HCT116 (cell line): ENCODE data around the gene DICER1.

ENCODE experiments used
- CTCF ChIP-seq, 3 experiments: fragments of 200-600 bp in 1 of 3; sonication (generic) in 1 of 3; IDR thresholded peaks in 2 of 3; conservative IDR thresholded peaks in 1 of 3; 2 replicates each; pipeline ENCODE4 v1.5.1; 2012 to 2017; ENCODE audit warnings: low read depth in 2 of 3, low read length in 2 of 3, antibody characterized with exemption in 1 of 3, borderline replicate concordance in 1 of 3, control low read depth in 1 of 3, mild to moderate bottlenecking in 1 of 3, mixed read lengths in 1 of 3, mixed run types in 1 of 3, moderate library complexity in 1 of 3; ENCODE audit not compliant: insufficient read depth in 1 of 3
- ELF1 ChIP-seq: IDR thresholded peaks from 2 replicates; pipeline ENCODE4 v1.6.1; 2012; ENCODE audit warnings: low read depth, borderline replicate concordance
- EZH2 ChIP-seq: fragments of 200-600 bp; sonication (generic); IDR thresholded peaks from 2 replicates; pipeline ENCODE4 v1.6.1; 2017; ENCODE audit warnings: antibody characterized with exemption, mixed run types
- EZH2phosphoT487 ChIP-seq: fragments of 200-600 bp; IDR thresholded peaks from 2 replicates; pipeline ENCODE4 v1.6.1; 2018; ENCODE audit warnings: antibody characterized with exemption, borderline replicate concordance
- YY1 ChIP-seq: IDR thresholded peaks from 2 replicates; pipeline ENCODE4 v1.6.1; 2011; ENCODE audit warnings: low read length, low read depth, moderate library complexity, mild to moderate bottlenecking; ENCODE audit not compliant: insufficient replicate concordance; ENCODE audit errors: extremely low read depth
- ZNF274 ChIP-seq: fragments of 200-500 bp; sonication (Bioruptor generic); IDR thresholded peaks from 2 replicates; pipeline ENCODE4 v1.6.1; 2014; ENCODE audit warnings: mild to moderate bottlenecking, low read depth, low read length, inconsistent platforms

GRCh38 chr14:95101736-95102679 lies 55.3 kb downstream of the DICER1 start:
- TF ChIP-seq ZNF274 (no peak), EZH2phosphoT487 (no peak), EZH2 (no peak), CTCF (IDR thresholded peaks at IDR 0.05 in 2 of 3, conservative IDR thresholded peaks at IDR 0.05 in 1 of 3; ENCODE audit: borderline replicate concordance in 1 of 3, insufficient read depth in 1 of 3, low read depth in 2 of 3, low read length in 2 of 3) (no peak), ELF1 (no peak), YY1 (no peak)
